DMS53 (cell line): Measurements from ENCODE around the gene ZSCAN22.
A peak's percentile ranks its signal among the peaks of the same experiment; 100 is the strongest.

Experiments
- DNase-seq: peaks from one replicate; lab custom pipeline; 2025; lab: John Stamatoyannopoulos, UW

The ZSCAN22 gene

GRCh38 chr19:58351990-58352755 is 25.4 kb downstream of the ZSCAN22 start:
- no peak for DNase-seq

- DNase-seq, result no peak
Observed at GRCh38 chr19:58352760-58353671, 26.2 kb downstream of the ZSCAN22 start, which contains the start of gene A1BG. Gene A1BG, minus strand, starts transcription at chr19:58353492. Its CDS starts 55 bp downstream, at chr19:58353437.

GRCh38 chr19:58353717-58354477 is 27.1 kb downstream of the ZSCAN22 start:
- DNase-seq, result no peak

- DNase-seq, result no peak
Observed at GRCh38 chr19:58354478-58355030, 27.8 kb downstream of the ZSCAN22 start.

GRCh38 chr19:58355215-58355796 is 28.5 kb downstream of the ZSCAN22 start:
- no peak for DNase-seq

- DNase-seq, result peak; percentile 74
Observed at GRCh38 chr19:58355908-58356765, 29.3 kb downstream of the ZSCAN22 start.

GRCh38 chr19:58356766-58357480 is 30.1 kb downstream of the ZSCAN22 start:
- DNase-seq, result peak; percentile 74

GRCh38 chr19:58357481-58358145 is 30.8 kb downstream of the ZSCAN22 start:
- DNase-seq, result no peak

- peak; percentile 90 for DNase-seq
Observed at GRCh38 chr19:58361900-58362271, 35.1 kb downstream of the ZSCAN22 start.

- peak; percentile 99 for DNase-seq
Observed at GRCh38 chr19:58362272-58362994, 35.6 kb downstream of the ZSCAN22 start, which contains the start of gene ZNF497. Gene ZNF497, minus strand, starts transcription at chr19:58362751. Its CDS starts 5,116 bp downstream, at chr19:58357635.

- DNase-seq, result no peak
Observed at GRCh38 chr19:58364146-58364545, 37.4 kb downstream of the ZSCAN22 start.

GRCh38 chr19:58366585-58367430 is 40.0 kb downstream of the ZSCAN22 start:
- DNase-seq, result no peak

- DNase-seq, result no peak
Observed at GRCh38 chr19:58367698-58368454, 41.1 kb downstream of the ZSCAN22 start.

GRCh38 chr19:58368561-58369360 is 42.0 kb downstream of the ZSCAN22 start:
- no peak for DNase-seq

GRCh38 chr19:58372311-58373133 is 45.7 kb downstream of the ZSCAN22 start:
- peak; percentile 39 for DNase-seq
